GM12891 (cell line): ENCODE results near the gene DIO1.

ENCODE experiments used
- PAX5 ChIP-seq: IDR thresholded peaks from 2 replicates; pipeline ENCODE4 v1.6.1; 2011; ENCODE audit warnings: low read length, moderate library complexity, mild to moderate bottlenecking; ENCODE audit not compliant: insufficient read depth, severe bottlenecking
- POLR2A ChIP-seq: IDR thresholded peaks from 2 replicates; pipeline ENCODE4 v1.6.1; 2011; ENCODE audit warnings: low read depth, low read length, control low read depth
- POLR2AphosphoS5 ChIP-seq: IDR thresholded peaks from 2 replicates; pipeline ENCODE4 v1.6.1; 2011; ENCODE audit warnings: low read depth, low read length, control low read depth

DNA sequence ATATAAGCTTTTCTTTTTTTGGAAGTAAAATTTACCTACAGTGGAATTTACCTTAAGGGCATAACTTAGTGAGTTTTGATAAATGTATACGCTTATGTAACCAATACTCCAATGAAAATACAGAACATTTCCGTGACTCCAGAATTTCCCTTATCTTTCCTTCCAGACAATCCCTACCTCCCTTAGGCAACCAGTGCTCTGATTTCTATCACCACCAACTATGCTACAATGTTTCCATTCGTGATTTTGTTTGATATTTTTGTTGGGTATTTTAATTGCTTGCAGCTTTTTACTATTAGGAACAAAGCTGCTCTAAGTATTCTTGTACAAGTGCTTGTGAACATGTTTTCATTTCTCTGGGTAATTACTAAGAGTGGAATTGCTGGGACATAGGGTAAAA lies 36.9 kb downstream of the DIO1 start:
- TF ChIP-seq POLR2AphosphoS5, result no peak
- TF ChIP-seq POLR2A, result no peak
- TF ChIP-seq PAX5, result no peak
